GM12865 (cell line): ENCODE data around the gene KPNA4.

Source experiments
- DNase-seq: peaks from one replicate; pipeline ENCODE4 v3.0.0; 2010; ENCODE audit warnings: low read depth
- H3K4me3 ChIP-seq: 2 replicates; pipeline ENCODE4 v1.5.1; 2011; ENCODE audit warnings: mild to moderate bottlenecking, low read depth, low read length, control low read depth
- CTCF ChIP-seq: IDR thresholded peaks from 2 replicates; pipeline ENCODE4 v1.5.1; 2011; ENCODE audit warnings: low read length, control low read depth, low read depth, inconsistent platforms; ENCODE audit not compliant: insufficient read depth; ENCODE audit errors: missing control alignments

KPNA4 gene

GRCh38 chr3:160569894-160570652, 4.7 kb upstream of the KPNA4 start:
- no peak for TF ChIP-seq CTCF
- DNase-seq: no peak
- no peak overlapping the region for H3K4me3 ChIP-seq

- no peak for DNase-seq
- no peak for TF ChIP-seq CTCF
- no peak overlapping the region for H3K4me3 ChIP-seq
These were observed 3.6 kb upstream of the KPNA4 start for GRCh38 chr3:160568989-160569388.

- TF ChIP-seq CTCF: no peak
- DNase-seq: no peak
- no peak overlapping the region for H3K4me3 ChIP-seq
These were observed 2.4 kb upstream of the KPNA4 start for GRCh38 chr3:160567774-160568173.

GRCh38 chr3:160566499-160566898, 1.1 kb upstream of the KPNA4 start:
- DNase-seq: no peak
- H3K4me3 ChIP-seq: peak overlapping the region; percentile 96
- no peak for TF ChIP-seq CTCF

- H3K4me3 ChIP-seq: peak overlapping the region; percentile 88
- peak; percentile 71 for DNase-seq
- TF ChIP-seq CTCF: no peak
These were observed 376 bp downstream of the KPNA4 start for GRCh38 chr3:160564949-160565441.

- no peak for TF ChIP-seq CTCF
- H3K4me3 ChIP-seq: peak overlapping the region; percentile 86
- DNase-seq: peak; percentile 19
These were observed 986 bp downstream of the KPNA4 start for GRCh38 chr3:160564258-160564911.
